ENCODE measurements around the gene AGTRAP.

The AGTRAP gene

DNA sequence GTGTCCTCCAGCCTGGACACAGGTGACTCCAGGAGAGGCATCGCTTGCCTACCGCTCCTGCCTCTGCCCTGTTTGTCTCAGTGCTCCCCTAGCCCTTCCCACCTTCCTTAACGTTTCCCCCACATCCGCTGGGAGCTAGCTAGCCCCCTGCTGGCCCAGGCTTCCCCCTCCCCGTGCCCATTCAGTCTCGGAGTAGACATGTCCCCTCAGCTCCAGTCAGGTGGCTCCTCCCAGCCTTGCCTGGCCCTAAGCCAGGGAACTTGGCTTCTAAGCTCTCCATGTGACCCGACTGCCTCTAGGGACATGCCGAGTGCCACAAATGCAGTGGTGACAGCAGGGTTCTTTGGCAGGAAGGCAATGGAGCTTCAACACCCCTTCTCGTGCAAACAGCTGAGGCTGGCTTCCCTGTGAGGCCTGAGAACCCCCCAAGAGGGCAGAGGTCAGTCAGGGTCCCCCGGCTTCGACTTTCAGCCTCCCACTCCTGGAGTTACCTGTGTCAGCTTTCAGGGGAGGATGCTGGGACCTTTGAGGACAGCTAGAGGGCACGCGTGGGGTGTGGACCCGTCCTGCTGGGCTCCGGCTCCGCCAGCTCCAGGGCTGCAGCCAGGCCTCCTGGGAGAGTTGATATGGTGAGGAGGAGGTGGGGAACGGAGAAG lies 28.2 kb upstream of the AGTRAP start:
- peak; percentile 61 for DNase-seq

- no peak for DNase-seq
These were observed 27.2 kb upstream of the AGTRAP start for GRCh38 chr1:11708554-11709350.

DNA sequence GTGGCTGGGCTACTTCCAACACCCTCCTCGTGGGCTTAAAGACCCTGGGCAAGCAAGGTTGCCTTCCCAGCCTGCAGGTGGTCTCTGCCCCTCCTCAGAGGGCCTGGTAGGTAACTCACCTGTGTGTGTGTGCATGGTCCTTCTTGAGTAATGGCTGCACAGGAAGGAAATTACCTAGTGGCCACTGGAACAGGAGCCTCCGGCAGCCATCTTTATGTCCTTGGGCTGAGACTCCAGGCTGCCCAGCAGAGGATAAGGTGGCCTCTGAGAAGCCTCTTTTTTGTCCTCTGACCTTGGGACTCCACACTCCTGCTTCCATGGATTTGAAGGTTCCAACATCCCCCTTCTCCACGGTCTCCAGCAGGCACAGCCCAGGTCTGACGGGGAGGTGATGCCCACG lies 24.4 kb upstream of the AGTRAP start:
- no peak for DNase-seq

DNA sequence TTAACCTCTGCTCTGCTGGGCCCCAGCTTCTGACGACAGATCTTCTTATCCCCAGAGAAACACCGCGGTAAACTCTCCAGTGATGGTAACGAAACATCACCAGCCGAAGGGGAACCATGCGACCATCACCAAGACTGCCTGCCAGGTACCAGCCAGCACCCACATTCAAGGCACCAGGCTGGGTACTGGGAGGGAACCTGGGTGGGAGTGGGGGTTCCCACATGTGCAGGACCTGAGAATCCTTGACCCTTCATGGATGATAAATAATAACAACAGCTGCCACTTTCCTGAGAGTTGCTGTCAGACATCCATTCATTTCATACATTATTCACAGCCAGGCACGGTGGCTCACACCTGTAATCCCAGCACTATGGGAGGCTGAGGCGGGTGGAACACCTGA lies 23.7 kb upstream of the AGTRAP start:
- DNase-seq, result no peak

DNA sequence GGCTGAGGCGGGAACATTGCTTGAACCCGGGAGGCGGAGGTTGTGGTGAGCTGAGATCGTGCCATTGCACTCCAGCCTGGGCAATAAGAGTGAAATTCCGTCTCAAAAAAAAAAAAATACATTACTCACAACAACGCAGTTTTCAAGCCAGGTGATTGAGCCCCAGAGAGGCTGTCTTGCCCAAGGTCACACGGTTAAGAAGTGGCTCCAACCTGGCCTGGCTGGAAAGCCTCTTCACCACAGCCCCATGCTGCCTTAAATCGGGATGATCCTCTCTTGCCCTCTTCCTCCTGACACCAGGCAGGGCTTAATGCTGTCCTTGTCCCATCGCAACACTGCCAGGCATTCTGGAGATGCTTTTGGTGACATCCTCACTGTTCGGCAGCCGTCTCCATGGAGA lies 22.8 kb upstream of the AGTRAP start:
- no peak for DNase-seq

GRCh38 chr1:11714831-11715575 lies 20.9 kb upstream of the AGTRAP start:
- no peak for DNase-seq

GRCh38 chr1:11719313-11720032 lies 16.5 kb upstream of the AGTRAP start:
- DNase-seq, result peak; percentile 15

DNA sequence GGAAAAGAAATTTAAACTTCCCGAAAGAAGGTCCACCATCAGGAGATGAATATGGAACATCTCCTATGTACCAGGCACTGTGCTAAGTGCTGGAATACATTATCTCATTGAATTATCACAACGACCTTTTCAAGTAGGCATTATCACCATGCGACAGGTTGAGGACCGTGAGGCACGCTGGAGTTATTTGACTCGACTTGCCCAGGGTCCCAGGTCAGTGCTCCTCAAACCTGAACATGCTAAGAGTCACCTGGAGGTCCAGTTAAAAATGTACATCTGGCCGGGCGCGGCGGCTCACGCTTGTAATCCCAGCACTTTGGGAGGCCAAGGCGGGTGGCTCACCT lies 15.9 kb upstream of the AGTRAP start:
- DNase-seq, result no peak

GRCh38 chr1:11720525-11720924 lies 15.4 kb upstream of the AGTRAP start:
- no peak for DNase-seq

- DNase-seq, result no peak
These were observed 14.6 kb upstream of the AGTRAP start for GRCh38 chr1:11721311-11721710.

GRCh38 chr1:11722538-11722937 lies 13.4 kb upstream of the AGTRAP start:
- DNase-seq, result no peak

- DNase-seq, result no peak
These were observed 10.3 kb upstream of the AGTRAP start for GRCh38 chr1:11725616-11726015.

DNA sequence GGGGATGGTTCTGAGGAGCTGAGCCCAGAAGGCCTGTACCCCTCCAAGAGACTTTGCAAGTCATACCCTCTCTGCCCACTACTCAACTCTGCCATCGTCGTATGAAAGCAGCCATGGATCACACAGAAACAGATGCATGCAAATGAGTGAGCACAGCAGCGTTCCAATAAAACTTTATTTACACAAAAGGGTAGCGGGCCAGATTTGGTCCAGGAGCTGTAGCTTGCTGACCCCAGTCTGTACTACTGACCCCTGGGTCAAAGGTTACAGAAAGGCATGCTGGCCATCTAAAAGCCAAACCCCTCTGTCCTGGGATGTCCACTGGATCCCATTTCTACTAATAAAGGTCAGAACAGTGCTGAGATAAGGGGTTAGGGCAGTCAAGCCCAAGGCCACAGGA lies 8.8 kb upstream of the AGTRAP start:
- DNase-seq, result no peak

DNA sequence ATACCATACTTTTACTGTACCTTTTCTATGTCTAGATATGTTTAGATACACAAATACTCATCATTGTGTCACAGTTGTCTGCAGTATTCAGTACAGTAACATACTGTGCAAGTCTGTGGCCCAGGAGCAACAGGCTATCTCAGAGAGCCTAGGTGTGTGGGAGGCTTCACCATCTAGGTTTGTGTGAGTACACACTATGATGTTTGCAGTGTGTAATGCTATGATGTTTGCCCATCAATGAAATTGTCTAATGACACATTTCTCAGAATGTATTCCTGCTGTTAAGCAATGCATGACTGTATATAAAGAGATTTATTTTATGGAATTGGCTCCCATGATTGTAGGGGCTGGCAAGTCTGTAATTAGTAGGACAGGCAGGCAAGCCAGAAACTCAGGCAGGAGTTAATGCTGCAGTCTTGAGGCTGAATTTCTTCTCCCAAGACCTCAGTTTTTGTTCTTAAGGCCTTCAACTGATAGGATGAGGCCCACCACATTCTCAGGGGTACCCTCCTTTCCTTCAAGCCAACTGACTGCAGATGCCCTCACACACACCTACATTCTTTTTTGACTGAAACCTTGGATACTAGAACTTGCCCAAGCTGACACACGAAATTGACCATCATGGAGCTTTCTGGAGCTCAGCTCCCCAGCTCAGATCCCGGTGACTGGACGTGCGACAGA lies 7.7 kb upstream of the AGTRAP start:
- no peak for DNase-seq

GRCh38 chr1:11729155-11729497 lies 6.8 kb upstream of the AGTRAP start:
- no peak for DNase-seq

DNA sequence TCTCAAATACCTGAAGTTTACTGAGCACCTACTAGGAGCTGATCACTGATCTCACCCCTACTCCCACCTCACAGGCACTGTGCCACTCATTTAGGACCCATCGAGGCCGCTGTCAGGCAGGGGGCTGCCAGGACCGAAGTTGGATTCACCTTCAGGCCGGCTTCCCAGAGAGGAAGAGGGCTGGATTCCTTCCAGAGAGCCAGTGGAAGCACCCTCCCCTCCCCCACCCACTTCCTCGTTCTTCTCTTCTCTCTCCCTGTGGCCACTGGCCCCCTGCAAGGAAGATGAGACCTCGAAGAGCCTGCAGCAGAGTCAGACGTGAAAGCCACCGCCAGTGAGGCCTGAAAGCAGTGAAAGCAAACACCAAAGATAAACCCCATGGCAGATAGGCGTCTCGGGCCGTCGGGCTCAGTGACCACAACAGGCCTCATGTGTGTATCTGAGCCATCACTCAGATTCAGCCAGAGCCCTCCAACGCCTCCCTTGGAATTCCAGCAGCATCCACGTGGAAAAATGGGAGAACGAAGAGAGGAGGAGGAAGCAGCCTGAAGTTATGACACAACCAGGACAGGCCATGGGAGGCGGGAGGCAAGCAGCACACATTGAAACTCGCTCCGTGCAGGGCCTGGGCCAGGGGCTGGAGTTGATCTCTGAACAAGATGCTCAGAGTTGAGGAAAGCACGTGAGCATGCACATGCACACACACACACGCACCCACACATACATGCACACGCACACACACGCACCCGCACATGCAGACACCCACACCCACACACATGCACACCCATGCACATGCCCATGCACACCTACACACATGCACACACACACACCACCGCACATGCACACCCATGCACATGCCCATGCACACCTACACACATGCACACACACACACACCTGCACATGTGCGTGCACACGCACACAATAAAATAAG lies 6.2 kb upstream of the AGTRAP start:
- no peak for DNase-seq

GRCh38 chr1:11730429-11730891 lies 5.5 kb upstream of the AGTRAP start:
- peak; percentile 13 for DNase-seq

DNA sequence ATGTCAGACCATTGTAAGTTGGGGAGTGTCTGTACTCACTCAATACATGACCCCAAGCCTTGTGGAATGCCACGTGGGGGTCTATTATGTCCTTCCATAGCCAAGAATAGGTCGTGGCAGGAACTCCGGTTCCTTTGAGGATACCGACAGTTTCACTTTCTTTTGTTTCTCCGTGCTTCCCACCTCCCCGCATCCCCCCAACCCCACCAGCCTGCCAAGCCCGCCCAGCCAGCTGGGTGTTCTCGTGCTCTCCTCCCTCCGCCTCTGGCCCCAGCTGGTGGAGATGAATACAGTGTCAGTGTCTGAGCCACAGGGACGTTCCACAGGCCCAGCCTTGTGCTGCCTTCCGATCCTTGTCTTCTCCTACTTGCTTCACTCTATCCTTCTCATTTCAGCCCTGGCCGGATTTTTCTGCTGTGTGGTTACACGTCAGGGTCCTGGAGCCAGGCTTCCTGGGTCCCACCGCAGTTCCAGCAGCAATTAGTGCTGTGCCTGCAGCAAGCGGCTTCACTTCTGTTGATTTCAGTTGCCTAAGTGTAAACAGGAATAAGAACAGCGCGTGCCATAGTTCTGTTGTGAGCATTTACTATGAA lies 4.1 kb upstream of the AGTRAP start:
- peak; percentile 69 for DNase-seq

GRCh38 chr1:11733306-11733705 lies 2.6 kb upstream of the AGTRAP start:
- no peak for DNase-seq

GRCh38 chr1:11735531-11735853 lies 444 bp upstream of the AGTRAP start:
- DNase-seq, result no peak
